Activated CD4-positive, CD25-positive, alpha-beta regulatory T cell treated with anti-CD3 and anti-CD28 coated beads, Interleukin-2, amount 50 U/mL, for 72 hours (primary cell): ENCODE results near the gene PGM5.

ENCODE experiments used
- DNase-seq: peaks from one replicate; pipeline ENCODE4 v3.0.0; 2021

The PGM5 gene

DNA sequence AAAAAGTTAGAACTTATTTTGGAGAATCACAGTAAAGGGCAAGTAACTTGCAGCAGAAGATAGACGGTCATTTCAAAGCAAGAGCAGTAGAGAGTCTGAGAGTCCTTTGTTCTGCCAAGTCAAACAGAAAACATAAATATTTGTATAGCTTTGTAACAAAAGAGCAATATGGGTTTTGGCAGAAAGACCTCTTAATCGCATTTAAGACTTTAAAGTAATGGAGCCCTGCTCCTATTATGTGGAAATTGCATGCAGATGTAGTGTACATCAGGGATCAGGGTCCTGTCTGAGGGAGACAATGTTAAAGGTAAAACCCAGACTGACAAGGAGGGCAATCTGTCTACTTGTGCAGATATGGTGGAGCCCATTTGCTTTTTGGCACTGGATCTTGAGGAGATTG is 87.2 kb downstream of the PGM5 start:
- DNase-seq, result no peak

DNA sequence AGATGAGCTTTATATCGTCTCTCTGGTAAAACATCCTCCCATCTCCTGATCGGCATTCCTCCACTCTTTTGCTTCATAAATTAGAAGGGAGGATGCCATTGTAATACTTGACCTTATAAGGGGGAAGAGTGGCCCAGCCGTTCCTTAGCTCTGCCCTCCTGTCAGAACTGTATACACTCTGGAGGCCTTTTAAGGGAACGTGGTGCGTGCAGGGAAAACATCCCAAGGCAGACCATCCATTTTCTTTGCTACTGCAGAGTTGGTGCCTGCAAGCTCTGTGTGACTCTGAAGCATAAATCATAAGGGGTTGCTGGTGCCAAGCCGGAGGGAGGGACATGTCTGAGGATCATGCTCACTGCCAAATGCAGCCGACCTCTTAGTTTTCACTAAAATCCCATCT is 90.4 kb downstream of the PGM5 start:
- DNase-seq, result no peak

DNA sequence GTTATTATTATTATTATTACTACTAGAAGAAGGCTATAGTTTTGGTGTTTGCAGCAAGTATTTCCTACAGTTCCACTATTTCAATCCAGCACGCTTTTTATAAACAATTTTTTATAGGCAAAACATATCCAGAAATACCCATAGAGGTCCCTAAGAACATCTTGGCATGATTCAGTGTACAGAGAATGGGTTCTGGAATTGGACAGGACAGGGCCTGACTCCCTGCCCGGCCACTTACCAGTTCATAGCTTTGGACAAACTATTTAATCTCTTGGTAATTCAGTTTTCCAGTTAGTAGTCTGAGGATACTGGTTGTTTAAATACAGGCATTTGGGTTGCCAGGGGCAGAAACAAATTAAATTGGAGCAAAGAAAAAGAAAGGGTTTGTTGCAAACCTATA is 91.2 kb downstream of the PGM5 start:
- no peak for DNase-seq

DNA sequence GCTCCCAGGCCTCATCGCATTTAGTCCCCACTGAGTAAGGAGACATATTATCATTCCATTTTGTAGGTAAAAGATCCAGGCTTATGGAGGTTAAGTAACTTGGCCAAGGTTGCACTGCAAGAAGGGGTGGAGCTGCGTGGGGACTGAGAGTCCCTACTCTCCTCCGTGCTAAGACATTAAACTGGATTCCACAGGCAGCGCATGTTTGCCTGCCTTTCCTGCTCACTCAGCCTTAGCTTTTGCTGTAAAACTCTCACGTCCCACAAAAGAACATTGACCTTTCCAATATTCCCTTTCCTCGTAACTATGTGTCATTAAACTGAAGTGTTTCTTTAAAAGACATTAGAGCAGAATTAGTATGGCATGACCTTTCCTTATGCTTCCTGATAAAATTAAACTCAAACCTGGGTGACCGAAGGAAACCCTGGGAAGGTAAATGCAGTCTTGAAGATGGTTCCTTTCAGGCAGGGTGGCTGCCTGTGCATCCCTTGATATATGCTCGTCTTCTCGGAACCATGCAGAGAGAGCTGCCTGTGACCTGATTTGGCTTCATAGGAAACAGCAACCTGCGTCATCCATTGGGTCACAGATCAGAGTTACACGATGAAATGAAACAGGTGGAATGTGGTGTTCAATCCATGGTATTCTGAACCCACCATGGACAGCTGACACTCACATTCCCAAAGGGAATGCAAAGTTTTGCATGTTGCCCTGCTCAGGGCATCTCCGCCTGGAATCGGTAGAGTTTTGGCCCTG is 98.3 kb downstream of the PGM5 start:
- DNase-seq, result no peak

DNA sequence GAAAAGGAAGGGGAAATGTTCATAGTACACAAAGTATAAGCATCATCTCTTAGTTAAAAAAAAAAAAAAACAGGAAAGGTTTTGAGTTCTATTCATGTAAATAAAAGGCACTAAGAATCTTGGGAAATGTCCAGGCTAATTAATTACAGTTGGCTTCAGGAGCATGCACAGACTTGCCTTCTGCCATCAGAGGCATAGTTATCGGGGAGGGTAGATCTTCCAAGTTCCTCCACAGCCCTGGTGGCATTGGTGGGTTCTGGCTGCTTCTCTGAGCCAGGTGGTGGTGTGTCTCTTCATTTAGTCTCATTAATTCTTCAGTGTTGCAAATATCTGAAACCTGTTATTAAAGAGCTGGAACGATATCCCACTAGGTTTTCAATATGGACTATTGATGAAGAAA is 99.0 kb downstream of the PGM5 start:
- no peak for DNase-seq

DNA sequence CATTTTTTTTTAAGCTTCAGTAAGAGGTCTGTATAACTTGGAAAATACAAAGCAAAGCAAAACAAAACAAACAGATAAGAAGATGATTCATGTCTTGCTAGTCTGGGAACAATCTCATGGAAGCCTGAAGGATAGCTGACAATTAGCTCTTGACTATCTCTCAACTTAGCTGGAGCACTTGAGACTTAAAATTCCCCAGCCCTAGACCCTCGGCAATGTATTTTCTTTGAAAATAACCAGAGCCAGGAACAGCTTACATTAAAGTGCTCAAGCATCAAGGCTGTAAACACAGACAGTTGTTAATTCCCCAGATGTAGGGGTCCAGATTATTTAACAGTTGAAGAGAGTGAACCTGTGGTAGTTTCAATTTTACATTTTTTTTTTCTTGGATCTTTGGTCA is 101.4 kb downstream of the PGM5 start:
- DNase-seq, result no peak

DNA sequence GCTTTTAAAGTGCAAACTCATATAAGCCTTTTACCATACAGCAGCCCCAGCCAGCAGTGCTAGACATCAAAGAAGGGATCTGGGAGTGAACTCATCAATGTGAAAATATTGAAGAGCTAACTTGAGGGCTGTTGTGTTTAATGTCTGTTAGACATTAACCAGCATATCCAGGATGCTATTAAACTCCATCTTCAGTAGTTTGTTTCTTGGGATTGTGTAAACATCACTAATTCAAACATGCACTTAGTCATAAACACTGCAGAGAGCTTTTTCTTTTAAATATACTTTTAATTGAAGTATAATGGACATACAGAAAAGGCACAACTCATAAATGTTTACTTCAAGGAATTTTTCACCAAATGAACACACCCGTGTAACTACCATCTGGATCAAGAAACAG is 102.5 kb downstream of the PGM5 start:
- DNase-seq, result no peak

DNA sequence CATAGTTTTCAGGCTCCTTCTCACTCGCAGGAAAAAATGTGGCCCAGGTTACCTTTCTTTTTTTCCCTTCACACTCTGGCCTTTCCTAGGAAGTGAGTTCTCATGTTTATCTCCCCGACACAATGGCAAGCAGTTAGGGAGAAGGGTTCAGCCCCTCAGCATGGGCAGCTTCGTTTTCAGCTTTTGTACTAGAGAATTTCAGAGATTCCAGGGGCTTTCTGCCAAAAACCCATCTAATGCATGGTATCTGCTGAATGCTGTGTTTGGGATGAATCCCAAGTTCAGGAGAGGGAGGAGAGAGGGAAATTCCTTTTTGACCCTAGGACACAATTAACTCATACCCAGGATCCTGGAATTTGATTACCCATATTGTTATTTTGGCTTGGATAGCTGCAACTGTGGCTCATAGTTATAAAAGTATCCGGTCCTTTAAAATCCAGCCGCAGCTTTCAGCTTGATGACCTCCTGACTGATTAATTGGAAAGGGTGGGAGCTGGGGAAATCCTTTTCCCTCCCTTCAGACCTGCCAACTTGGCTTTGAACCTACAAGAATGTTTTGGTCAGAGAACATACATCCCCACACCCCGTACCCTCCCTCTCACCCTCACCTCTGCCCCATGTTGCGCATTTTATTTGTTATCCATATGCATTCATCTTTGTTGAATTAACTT is 105.8 kb downstream of the PGM5 start:
- no peak for DNase-seq

DNA sequence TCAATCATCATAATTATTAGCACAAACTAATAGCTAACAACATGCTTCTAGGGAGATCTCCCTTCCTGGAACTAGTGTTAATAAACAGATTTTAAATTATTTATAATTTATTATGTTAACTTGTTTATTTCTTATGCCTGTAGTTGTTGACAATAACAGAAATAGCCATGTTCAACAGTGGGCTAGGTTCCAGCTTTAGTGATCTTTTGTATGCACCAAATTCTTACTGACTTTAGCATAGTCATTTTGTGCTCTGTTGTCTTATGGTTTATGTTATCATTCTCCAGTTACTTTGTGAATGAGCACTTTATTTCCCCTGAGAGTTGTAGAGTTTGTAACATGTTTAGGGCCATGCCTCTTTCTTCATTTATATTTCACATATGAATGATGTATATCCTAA is 113.7 kb downstream of the PGM5 start:
- no peak for DNase-seq

DNA sequence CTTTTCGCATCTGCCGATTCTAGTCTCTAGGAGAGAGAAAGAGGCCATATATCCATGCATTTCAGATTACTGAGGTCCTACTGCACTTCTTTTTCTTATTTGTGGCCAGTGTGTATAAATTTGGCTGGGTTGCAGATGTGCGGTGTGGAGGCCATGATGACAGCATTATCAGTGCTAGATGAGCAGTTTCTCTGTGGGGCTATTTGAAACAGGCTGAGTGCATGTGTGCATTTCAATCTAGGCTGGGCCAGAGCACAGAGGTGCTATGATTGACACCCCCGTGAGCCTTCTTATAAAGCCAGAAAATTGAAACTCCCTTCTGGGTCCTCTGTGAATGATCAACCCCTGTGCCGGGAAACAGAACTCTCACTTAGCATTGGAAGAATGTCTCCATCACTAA is 114.2 kb downstream of the PGM5 start:
- no peak for DNase-seq

DNA sequence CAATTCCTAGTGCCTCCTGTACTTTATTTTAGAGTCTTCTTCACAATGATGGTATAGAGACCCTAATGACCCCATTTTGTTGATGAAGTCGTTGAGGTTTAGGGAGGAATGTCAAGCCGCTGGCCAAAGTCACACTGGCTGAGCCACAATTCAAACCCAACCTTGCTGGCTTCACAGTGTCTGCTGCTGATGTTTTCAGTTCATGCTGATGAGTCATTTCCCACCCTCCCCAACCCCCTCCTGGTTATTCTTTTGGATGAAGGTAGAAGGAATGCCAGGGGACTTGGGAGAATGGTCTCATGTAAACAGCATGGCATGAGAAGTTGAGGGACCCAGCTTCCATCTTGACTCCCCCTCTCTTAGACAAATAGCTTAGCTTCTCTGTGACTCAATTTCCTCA is 115.7 kb downstream of the PGM5 start:
- no peak for DNase-seq

DNA sequence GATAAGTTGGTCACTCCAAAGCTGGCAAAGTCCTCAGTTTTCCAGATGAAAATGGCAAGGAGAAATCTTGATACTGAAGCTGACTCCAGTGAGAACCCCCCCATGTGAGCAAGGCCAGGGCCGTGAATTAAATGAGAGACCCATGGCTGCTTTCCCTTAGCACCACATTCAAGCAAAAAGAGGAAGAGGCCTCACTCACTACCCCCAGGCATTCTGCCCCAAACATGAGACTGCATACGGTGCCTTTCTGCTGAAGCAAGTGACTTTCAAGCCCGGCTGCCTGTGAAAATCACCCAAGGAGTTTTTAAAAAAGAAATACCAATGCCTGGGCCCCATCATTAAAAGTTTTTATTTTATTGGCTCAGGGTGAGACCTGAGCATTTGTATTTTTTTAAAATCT is 117.4 kb downstream of the PGM5 start:
- no peak for DNase-seq

DNA sequence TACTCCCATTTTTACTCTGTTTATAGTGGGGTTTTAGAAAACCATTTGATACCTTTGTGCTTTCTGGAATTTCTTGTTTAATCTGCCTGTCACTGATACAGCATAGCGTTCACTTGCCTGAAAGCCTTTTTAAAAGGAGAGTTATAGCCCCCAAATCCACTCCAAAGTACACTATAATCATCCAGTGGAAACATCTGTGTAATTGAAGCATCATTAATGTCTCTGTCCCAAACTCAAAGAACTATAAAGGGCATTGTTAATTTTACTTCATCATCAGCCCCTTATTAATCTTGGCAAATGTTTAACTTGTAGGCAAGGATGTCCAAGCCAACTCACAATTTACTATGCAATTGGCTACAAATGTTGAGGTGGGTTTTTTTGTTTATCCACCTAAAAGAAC is 120.0 kb downstream of the PGM5 start:
- no peak for DNase-seq

DNA sequence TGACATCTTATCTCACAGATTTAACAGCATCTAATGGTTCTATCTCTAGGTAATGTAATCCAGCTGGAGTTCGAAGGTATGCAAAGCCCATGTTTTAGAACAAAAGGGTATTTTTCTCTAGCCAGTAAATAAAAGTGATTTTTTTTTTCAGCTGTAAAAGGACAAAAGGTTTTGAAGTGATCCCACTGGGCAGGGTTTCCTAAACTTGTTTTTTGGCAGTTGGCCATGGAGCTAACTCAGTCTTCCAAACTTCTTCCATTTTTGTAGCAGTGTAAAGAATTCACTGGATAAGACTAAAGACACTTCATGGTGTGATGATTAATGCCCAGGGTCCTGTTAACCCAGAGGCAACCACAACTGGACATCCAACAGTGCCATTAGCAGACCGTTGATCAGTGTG is 120.4 kb downstream of the PGM5 start:
- no peak for DNase-seq

DNA sequence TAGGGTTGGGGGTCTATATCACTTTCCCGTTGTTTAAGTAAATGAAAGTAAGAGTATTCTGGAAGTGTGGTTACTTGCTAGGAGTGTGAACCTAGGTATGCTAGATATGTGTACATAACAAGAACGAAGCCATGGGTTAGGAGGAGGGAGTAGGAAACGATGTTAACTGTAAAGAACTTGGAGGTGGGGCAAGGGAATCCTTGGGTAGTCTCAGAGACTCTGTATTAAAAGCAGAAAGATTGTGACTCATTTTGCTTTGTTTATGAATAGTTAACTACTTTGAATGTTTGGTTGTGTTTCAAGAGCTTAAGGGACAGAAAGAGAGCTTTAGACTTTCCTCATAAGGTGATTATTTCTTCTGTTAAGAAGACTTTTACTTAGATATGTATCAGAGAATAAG is 124.4 kb downstream of the PGM5 start:
- no peak for DNase-seq

DNA sequence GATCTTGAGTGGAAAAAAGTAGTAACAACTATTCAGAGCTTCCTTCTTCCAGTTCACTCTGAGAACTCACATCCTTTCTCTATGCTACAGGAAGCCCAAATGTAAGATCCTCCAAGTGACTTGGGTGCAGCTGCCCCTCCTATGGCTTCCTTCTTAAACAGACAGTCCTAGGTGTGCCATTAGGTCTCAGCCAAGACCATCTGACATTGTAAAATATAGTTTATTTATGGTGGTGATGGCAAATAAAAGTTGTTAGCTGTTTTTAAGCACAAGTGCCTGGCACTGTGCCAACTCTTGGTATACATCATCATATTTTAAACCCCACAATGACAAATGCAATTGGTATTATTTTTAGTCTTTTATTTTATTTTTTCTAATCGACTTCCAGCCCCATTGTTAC is 126.1 kb downstream of the PGM5 start:
- no peak for DNase-seq

DNA sequence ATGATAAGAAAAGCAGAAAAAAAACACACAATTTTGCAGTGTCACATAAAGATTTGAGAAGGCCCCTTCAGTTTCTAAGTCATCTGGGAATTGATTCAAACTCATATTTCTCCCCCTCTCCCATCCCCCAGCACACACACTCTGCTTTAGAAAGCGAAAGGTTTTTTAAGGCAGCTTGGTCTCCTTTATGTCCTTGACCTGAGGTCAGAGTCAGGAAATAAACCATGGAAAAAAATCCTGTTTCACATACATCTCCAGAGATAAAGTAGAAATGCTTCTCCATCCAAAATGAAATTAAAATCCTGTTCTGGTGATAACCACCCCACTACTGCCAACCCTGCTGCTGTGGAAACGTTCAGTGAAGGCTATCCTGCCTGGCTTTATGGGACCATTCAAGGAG is 131.7 kb downstream of the PGM5 start:
- DNase-seq, result no peak

DNA sequence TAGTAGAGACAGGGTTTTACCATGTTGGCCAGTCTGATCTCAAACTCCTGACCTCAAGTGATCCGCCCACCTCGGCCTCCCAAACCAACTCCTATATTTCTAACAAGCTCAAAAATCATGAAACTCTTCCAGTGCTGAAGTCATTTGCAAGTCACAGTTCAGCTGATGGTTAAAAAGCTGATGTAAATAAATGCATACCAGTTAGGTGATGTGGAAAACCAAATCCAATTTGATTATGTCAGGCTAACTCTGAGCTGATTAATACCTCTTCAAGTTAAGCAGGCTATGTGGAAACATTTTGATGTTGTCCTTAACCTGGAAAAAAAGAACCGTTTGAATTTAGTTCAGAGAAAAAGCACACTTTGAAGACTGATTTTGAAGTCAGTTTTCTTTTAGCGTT is 133.2 kb downstream of the PGM5 start:
- DNase-seq, result no peak

DNA sequence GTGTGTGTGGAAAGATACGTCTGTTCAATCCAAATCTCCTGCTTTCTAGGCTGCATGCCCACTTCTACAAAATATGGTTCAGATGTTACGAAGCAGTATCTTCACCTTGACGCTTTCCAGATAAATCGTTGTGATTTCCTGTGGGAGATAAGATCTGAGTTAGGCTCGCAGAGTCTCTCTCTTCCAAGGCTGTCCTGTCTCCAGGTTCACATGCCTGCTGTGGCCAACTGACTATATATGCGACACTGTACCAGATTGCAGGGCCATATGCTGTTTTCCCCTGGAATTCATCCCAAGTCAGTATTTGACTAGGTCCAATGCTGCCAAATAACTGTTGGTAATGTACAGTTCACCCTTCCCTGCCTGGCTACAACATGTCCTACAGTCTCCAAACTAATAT is 136.4 kb downstream of the PGM5 start:
- no peak for DNase-seq

DNA sequence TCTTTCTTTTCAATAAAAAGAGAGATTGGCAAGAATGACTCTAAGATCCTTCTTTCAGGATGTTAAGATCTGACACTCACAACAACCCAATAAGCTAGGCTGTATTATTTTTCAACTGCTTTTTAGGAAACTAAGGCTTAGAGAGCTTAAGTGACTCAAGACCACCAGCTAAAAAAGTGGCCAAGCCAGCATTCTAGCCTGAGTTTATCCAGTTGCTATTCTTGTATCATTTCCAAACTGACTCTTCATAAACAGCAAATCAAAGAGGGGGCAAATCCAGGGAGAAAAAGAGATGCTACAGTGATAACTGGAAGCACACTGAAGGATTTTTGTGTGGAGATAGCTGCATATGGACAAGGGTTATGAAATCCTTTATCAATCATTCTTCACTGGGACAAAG is 137.1 kb downstream of the PGM5 start:
- DNase-seq, result no peak

DNA sequence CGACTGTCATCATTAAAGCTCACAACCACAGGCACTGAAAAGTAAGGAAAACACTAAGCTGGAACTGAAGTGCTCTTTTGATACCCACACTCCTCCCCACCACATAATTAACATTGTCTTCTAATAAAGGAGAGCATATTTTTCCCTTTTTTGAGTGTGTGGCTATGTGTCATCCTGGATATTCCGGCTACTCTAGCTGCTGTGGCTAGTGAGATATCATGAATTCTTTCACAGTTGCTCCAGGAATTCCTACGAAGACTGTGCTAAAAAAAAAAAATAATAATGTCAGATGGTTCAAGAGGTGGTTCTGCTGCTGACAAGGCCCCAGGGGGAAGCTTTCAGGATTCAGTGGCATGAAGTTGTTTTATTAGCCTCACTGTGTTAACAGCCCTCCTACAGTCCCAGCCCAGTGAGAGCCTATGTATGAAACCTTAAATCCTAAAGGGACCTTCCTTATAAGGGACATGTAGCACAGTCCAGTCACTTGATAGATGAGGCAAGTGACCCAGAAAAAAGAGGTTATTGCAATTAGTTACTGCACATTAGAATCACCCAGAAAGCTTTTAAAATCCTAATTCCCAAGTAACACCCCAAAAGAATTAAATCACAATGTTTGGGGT is 137.7 kb downstream of the PGM5 start:
- DNase-seq, result no peak

DNA sequence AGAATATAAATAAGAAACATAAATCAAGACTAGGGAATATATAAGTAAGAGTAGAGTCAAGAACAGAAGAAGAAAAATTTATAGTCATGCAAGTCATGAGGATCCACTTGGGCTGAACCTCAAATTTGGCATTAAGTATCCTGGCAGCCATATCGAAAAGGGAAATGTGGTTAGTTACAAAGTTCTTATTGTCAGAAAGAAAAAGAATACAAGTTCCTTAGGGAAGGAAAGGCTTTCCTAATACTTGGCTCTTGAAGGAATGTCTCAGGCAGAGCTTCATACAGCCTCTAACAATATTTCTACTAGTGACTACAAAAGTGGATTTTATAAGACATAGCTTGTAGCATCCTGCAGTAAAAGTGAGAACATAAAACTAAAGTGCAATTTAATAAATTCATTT is 138.8 kb downstream of the PGM5 start:
- DNase-seq, result no peak

DNA sequence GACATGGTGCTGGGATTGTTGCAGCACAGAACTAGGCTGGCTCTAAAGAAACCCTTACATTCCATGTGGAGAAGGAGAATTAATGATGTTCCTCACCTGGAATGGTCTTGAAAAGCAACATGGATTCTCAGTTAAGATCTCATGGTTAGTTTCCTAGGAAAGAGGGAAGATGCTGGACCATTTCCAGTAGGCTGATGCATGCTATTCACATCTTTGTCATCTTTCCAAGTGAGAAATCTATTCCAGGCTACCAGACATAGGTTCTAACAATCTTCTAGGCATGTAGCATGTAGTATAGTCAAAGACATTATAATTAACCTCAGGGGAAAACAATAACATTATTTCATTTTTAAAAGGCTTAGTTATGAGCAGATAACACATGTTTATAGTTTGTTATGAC is 139.9 kb downstream of the PGM5 start:
- no peak for DNase-seq

DNA sequence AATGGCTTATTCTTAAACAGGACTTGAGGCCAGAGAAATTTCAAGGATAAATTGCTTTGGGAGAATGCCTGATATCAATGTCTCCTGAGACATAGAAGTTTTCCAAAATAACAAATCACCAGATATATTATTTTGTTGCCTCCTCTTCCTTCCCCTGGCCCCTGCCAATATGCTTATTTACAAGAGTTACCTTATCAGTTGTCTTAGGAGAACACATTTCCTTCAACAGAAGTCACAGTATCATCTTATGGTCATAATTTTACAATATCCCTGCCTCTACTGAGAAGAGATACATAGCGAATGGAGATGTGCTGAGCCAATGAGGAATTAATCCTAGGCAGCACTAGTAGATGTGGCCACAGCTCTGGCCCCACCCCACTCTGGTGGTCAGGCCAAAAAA is 141.2 kb downstream of the PGM5 start:
- no peak for DNase-seq

DNA sequence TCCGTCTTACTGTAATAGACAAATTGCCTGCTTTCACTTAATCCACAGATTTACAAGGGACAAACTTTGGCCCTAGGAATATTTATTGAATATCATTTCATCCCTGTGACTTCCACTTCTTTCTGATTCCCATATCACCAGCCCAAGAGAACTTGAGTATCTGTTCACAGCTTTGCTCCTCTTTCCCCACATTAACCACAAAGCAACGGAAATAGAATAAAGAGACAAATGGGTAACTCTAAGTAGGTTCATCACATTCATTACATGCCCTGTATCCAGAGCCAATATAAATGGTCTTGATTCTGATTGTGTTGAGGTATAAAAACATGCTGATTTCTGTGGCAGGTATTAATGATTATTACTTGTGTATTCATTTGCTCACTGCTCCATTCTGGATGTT is 142.4 kb downstream of the PGM5 start:
- DNase-seq, result no peak
